SK-N-SH (cell line): Measurements from ENCODE around the gene TRIM44.

Source experiments
- CTCF ChIP-seq: fragments of 200-600 bp; sonication (generic); IDR thresholded peaks from 2 replicates; pipeline ENCODE4 v1.6.1; 2017; ENCODE audit warnings: antibody characterized with exemption, mild to moderate bottlenecking, moderate library complexity
- ELF1 ChIP-seq: IDR thresholded peaks from 2 replicates; pipeline ENCODE4 v1.4.0; 2012
- GATA2 ChIP-seq: sonication (generic); formaldehyde crosslinking; IDR thresholded peaks from 2 replicates; pipeline ENCODE4 v1.5.0; 2020; ENCODE audit warnings: mild to moderate bottlenecking, missing genetic modification reagents
- MEF2A ChIP-seq: IDR thresholded peaks from 2 replicates; pipeline ENCODE4 v1.4.0; 2012; ENCODE audit warnings: low read depth, borderline replicate concordance
- MXI1 ChIP-seq: IDR thresholded peaks from 2 replicates; pipeline ENCODE4 v1.6.1; 2012; ENCODE audit warnings: mild to moderate bottlenecking, low read depth, low read length, improper control_type of control experiment
- NFIC ChIP-seq: IDR thresholded peaks from 2 replicates; pipeline ENCODE4 v1.4.0; 2012; ENCODE audit warnings: borderline replicate concordance
- RAD21 ChIP-seq: IDR thresholded peaks from 2 replicates; pipeline ENCODE4 v1.6.1; 2012; ENCODE audit warnings: mild to moderate bottlenecking, low read length
- RFX5 ChIP-seq: IDR thresholded peaks from 2 replicates; pipeline ENCODE4 v1.6.1; 2012; ENCODE audit warnings: mild to moderate bottlenecking, improper control_type of control experiment, low read length
- TAF1 ChIP-seq: IDR thresholded peaks from 2 replicates; pipeline ENCODE4 v1.6.1; 2012; ENCODE audit warnings: low read depth, mild to moderate bottlenecking, low read length, moderate library complexity, borderline replicate concordance
- YY1 ChIP-seq: IDR thresholded peaks from 2 replicates; pipeline ENCODE4 v1.4.0; 2012; ENCODE audit warnings: low read depth, mild to moderate bottlenecking
- TF ChIP-seq, protein P1 (sequence below): IDR thresholded peaks from 2 replicates; pipeline ENCODE4 v1.4.0; 2012; ENCODE audit warnings: low read depth

GRCh38 chr11:35619116-35619854, 43.3 kb upstream of the TRIM44 start:
- no peak for TF ChIP-seq YY1
- peak; percentile 20; the same call in 1 of the 2 replicates for TF ChIP-seq CTCF
- no peak for TF ChIP-seq RAD21
- no peak for TF ChIP-seq MEF2A
- TF ChIP-seq RFX5 = no peak
- TF ChIP-seq, protein P1, sequence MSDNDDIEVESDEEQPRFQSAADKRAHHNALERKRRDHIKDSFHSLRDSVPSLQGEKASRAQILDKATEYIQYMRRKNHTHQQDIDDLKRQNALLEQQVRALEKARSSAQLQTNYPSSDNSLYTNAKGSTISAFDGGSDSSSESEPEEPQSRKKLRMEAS = peak; percentile 88
- TF ChIP-seq GATA2 (CRISPR knock-in tag) = no peak
- no peak for TF ChIP-seq MXI1
- TF ChIP-seq TAF1 = no peak
- no peak for TF ChIP-seq NFIC
- TF ChIP-seq ELF1 = no peak
